GM21423 (cell line): Measurements from ENCODE around the gene USH2A.

Source experiments
- ATAC-seq: cut with Tn5 transposase; IDR thresholded peaks from one replicate; pipeline ENCODE4 v1.9.1; 2021; ENCODE audit warnings: mild to moderate bottlenecking, moderate library complexity; ENCODE audit not compliant: unreplicated experiment

Gene USH2A

DNA sequence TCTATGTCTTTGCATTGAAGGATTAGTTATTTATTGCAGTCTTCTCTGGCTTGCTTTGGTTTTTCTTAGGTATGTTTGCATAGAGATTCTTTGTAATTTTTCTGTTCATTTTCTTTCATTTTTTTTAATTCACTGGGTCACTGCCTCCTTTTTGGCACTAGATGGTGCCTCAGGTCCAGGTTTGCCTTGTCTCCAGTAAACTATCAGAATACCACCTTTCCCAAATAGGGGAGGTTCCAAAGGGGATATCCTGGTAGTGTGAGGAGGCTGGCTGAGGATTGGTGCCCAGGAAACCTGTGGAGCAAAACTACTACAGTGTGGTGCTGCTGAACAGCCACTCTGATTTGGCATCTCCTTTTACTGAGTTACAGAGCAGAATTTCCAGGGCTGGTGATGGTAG, 599.0 kb downstream of the USH2A start:
- no peak for ATAC-seq

DNA sequence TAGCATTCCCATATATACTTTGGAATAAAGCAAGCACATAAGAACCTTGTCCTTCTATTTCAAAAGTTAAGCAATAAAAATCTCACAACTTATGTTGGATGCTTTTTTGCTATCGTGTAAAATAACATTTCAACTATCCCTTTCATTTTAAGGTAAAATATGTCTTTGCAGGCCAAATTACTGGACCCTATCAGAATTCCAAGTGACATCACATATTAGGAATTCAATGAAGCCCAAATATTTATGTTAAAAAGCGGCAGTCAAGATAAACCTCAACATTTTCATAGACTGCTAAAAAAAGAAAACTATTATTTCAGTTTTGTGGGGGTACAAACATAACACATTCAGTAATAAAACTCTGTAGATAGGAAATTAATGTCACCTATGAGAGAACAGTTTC, 604.1 kb downstream of the USH2A start:
- ATAC-seq, result no peak

DNA sequence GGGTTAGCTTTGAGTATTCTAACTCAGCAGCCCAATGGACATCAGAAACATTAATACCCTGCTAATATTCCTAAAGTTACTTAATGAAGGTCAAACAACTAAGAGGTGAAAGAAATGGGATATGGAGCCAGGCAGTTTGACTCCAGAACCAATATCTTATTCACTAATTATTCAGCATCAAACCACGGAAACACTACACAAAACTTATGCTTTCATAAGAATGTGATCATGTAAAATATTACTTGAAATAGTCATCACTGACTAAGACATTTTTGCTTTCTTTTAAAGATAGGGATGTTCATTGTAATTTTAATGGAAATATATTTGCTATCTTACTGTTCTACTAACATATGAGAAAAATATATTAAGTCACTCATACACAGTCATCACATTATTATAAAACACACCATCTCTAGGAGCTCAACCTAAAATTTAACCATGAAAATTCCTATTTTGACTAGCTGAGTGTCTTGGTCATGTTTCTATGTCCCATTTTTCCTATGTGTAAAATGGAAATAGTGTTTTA, 615.3 kb downstream of the USH2A start:
- ATAC-seq, result no peak

DNA sequence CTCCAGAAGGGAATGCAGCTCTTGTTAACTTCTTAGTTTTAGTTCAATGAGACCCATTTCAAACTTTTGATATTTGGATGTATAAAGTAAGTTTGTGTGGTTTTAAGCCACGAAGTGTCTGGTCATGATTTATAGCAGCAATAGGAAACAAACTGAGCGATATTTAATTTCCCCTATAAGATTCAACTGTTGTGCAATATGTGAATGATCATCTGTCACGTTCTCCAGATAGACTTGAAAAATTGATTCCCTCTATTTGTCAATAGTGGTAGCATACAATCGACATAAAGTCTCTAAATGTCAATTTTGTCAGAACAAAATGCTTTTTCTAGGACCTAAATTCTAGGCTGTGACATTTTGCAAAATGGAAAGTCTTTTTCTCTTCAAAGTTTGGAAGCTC, 616.0 kb downstream of the USH2A start:
- ATAC-seq, result no peak

- ATAC-seq, result no peak
Observed at GRCh38 chr1:215797859-215798258, 625.4 kb downstream of the USH2A start.

DNA sequence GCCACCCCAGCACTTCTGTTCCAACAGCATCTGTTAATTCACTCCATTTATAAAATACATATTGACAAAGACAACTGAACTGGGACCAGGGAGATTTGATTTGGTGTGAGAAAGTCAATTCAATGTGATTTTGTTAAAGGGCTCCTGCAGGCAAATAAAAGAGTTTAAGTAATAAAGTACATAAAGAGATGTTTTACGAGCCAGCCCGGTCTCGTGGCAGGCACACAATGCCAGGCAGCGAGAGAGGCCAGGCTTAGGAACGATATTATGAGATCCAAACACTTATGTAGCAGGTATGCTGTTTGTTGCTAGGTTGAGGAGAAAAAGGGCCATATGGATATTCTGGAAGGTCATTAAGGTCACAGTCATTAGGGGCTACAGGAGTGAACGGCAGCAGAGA, 629.1 kb downstream of the USH2A start:
- no peak for ATAC-seq

DNA sequence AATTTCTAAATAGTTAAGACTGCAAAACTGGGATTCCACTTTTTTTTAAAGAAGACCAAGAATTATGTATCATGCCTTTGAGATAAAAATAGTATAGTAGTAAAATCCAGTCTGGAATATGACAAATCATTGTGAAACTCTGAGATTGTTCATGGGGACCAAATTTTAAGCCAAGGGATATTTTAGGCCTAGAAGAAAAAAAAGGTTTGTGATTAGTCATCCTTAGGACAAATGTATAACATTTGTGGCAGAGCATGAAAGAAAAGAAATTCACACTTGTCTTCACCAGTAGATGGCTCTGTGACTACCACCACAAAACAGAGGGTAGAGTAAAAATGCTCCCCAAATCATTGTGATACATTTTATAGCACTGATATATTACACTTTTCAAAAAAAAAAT, 630.1 kb downstream of the USH2A start:
- no peak for ATAC-seq

DNA sequence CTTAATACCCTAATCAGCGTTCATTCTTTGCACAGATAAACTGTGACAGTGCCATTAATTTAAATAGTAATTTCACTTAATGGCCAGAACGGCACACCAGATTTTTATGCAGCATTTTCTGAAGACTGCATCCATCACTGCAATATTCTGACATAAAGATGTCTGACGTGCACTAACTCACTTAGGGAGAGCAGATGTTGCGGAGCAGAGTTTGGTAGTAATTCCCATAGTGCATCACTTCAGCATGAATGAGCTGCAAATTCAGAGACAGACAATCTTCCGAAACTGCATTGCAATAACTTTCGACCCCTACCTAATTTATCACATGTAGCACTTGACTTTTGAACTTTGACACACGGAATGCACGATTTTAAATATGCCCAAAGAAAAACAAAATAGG, 630.8 kb downstream of the USH2A start:
- ATAC-seq, result no peak

DNA sequence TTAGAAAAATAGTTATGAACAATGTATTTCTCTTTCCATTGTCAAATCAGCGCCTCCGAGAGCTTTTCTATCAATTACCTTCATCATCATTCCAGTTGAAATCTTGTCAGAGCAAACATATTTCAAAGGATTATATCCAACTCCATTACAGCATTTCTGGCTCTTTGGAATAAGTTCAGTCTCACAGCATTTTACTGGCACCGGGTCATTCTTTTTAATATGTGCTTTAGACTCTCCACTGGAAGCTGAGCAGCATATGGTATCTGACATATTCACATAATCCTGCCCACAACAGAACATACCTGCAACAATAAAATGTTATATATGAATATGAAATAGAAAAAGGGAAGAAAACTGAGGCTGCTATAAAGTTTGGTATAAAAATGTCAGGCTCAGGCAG, 633.3 kb downstream of the USH2A start:
- ATAC-seq, result no peak

GRCh38 chr1:215786997-215787396, 636.3 kb downstream of the USH2A start:
- ATAC-seq, result no peak

- no peak for ATAC-seq
Observed at GRCh38 chr1:215780641-215781040, 642.6 kb downstream of the USH2A start.

- ATAC-seq, result no peak
Observed at GRCh38 chr1:215780139-215780538, 643.1 kb downstream of the USH2A start.

GRCh38 chr1:215779729-215780128, 643.5 kb downstream of the USH2A start:
- ATAC-seq, result no peak

- ATAC-seq, result no peak
Observed at GRCh38 chr1:215777370-215777925, 645.8 kb downstream of the USH2A start.

DNA sequence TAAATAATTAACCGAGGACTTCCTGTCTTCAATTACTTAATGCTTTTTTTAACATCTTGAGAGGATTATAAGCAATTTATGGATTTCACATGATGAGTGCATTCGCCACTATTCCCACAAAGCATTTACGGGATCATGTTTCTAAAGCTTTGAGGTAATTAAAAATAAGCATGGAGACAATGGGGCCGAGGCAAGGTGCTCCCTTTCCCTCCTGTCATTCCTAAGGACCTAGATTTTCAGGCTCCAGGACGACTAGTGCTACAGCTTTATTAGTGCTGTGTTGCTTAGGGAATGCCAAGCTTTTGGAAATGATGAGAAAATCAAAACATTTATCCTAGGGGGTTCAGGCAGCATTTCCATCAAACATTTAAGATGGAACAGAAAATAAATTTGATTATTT, 646.9 kb downstream of the USH2A start:
- no peak for ATAC-seq

DNA sequence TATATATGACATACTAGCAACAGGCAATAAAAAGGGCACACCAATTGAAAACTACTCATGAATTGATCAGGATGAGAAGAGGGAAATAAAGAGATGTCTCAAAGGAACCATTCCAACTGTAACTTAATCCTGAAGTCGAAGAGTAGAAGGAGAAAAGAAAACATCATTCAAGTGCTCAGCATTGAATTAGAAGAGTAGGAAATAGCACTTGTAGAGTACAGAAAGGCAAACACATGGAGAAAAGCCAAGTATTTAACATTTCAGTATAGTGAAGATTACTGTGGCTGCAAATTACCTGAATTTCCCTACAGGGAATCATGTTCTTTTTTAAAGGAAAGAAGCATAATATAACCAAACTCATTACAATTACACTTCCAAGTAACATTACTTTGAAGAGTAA, 651.1 kb downstream of the USH2A start:
- no peak for ATAC-seq

DNA sequence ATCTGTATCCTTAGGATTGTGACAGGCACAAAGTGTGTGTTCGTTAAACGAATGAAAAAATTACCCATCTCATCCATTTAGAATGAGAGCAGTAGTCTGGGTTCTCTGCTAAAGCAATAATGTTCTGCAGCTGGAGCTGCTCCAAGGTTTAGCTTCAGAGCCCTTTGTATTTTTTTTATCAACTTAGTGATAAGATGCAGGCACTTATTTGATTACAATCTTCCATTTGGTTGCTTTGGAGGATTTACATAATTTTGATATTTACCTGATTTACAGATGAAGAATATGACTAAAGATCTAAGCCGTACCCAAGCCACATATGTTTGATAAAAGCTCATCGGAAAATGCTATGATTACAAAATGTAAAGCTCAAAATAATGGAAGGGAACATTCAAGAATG, 654.9 kb downstream of the USH2A start:
- no peak for ATAC-seq

DNA sequence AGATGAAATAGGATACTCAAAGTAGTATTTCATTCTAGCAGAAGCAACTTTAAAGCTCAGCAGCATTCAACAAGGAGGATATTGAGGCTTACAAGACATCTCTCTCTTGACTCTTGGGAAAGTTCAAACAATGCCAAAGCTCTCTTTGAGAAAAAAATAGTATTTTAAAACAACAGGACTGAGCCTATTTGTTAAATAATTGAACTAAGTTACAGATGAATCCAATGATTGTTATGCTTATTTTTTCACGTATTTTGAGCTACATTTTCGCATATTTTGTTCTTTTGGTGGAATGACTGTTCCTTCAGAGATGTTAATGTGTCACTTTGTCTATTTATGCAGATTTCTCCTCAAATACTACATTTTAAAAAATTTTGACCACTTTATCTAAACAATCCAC, 655.5 kb downstream of the USH2A start:
- ATAC-seq, result no peak

DNA sequence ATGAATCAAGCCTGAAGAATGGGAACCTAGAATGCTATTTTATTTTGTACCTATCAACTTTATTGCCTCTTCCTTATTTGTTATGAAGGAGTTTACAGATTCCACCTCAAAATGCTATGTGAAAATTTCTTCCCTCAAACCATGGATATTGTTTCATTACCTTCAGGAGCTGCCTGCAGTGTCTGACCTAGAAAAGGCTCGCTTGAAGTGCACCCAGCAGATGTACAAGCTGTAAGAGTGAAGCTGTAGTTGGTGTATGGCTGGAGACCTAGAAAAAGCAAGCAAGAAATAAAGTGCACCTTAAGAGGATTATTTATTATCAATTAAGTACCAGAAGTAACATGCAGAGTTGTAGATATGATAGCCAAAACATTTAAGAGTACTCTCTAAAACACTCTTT, 656.7 kb downstream of the USH2A start:
- ATAC-seq, result no peak

- ATAC-seq, result no peak
Observed at GRCh38 chr1:215765833-215766232, 657.4 kb downstream of the USH2A start.

GRCh38 chr1:215761446-215761845, 661.8 kb downstream of the USH2A start:
- ATAC-seq, result no peak

DNA sequence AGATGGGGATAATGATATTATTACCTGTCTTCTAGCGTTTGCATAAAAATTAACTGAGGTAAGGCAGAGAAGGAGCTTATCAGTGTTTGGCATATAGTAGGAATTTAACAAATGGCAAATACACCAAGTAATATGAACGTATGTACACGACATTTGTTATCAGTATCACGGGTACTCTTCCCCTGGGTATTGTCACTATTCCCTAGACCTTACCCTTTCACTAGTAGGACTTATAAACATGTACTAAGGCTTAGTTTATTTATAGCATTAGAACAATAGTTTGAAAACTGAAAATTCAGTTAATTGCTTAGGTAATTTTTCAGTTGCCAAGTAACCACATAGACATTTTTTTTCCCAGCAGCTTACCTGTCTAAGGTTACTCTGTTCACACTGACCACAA, 669.1 kb downstream of the USH2A start:
- no peak for ATAC-seq

- no peak for ATAC-seq
Observed at GRCh38 chr1:215749414-215749813, 673.8 kb downstream of the USH2A start.
